Measurements from ENCODE around the gene CTTNBP2. TPM values are rescaled to one million over a fixed set of nuclear protein-coding genes. Genes with fewer than 3 reads are reported as not detected.

Gene CTTNBP2
- total RNA-seq, 4 donors from 2014 or later, result 3.1 to 31.4 (median 4.8) TPM

GRCh38 chr7:117907049-117907640 lies 33.9 kb upstream of the CTTNBP2 start:
- DNase-seq, result no peak
- no peaks in the 10 kb centered on the region for H3K27me3 ChIP-seq
- H3K27ac ChIP-seq, result no peak overlapping the region

GRCh38 chr7:117902314-117902889 lies 29.2 kb upstream of the CTTNBP2 start:
- H3K27me3 ChIP-seq, result no peaks in the 10 kb centered on the region
- no peaks in the 10 kb centered on the region for H3K4me1 ChIP-seq
- no peaks in the 10 kb centered on the region for H3K36me3 ChIP-seq
- DNase-seq, result no peak
- no peaks in the 10 kb centered on the region for H3K9me3 ChIP-seq
- no peak overlapping the region for H3K27ac ChIP-seq
- no peak overlapping the region for H3K4me3 ChIP-seq
- TF ChIP-seq CTCF (IDR thresholded peaks at IDR 0.05) (no peak), POLR2A (IDR thresholded peaks at IDR 0.05) (no peak)

More at GRCh38 chr7:117907049-117907640, 33.9 kb upstream of the CTTNBP2 start:
- TF ChIP-seq POLR2A (IDR thresholded peaks at IDR 0.05) (no peak), CTCF (IDR thresholded peaks at IDR 0.05) (no peak)
- Histone ChIP-seq H3K4me1 (no peaks in the 10 kb centered on the region), H3K4me3 (no peak overlapping the region), H3K36me3 (no peaks in the 10 kb centered on the region), H3K9me3 (no peaks in the 10 kb centered on the region)

- DNase-seq, result peak in 2 of 3 donors; percentile 70 to 76
- Histone ChIP-seq H3K4me3 (no peak overlapping the region), H3K27ac (no peak overlapping the region), H3K4me1 (no peaks in the 10 kb centered on the region), H3K36me3 (no peaks in the 10 kb centered on the region), H3K27me3 (no peaks in the 10 kb centered on the region), H3K9me3 (no peaks in the 10 kb centered on the region)
- TF ChIP-seq CTCF (IDR thresholded peaks at IDR 0.05), result peak in 2 of 6 experiments; percentile 12 to 33
- no peak for TF ChIP-seq POLR2A (IDR thresholded peaks at IDR 0.05)
Observed at GRCh38 chr7:117901089-117901797, 28.0 kb upstream of the CTTNBP2 start.

- Histone ChIP-seq H3K27ac (no peak overlapping the region), H3K4me1 (no peaks in the 10 kb centered on the region), H3K4me3 (no peak overlapping the region), H3K27me3 (no peaks in the 10 kb centered on the region), H3K9me3 (no peaks in the 10 kb centered on the region), H3K36me3 (no peaks in the 10 kb centered on the region)
- TF ChIP-seq POLR2A (IDR thresholded peaks at IDR 0.05) (no peak), CTCF (IDR thresholded peaks at IDR 0.05) (no peak)
- DNase-seq, result no peak
Observed at GRCh38 chr7:117896339-117896738, 23.1 kb upstream of the CTTNBP2 start.

- Histone ChIP-seq H3K36me3 (no peaks in the 10 kb centered on the region), H3K9me3 (no peaks in the 10 kb centered on the region), H3K4me1 (no peaks in the 10 kb centered on the region), H3K27me3 (no peaks in the 10 kb centered on the region), H3K4me3 (no peak overlapping the region), H3K27ac (no peak overlapping the region)
- DNase-seq, result no peak
- TF ChIP-seq POLR2A (IDR thresholded peaks at IDR 0.05), result no peak
- no peak for TF ChIP-seq CTCF (IDR thresholded peaks at IDR 0.05)
Observed at GRCh38 chr7:117895276-117895675, 22.0 kb upstream of the CTTNBP2 start.
